Skin epidermis (tissue), 12 donors: ENCODE measurements around the gene ADAMTS4.

ENCODE experiments used
- H3K27ac ChIP-seq, 21 experiments: fragments of 200-600 bp; sonication (generic) in 11 of 21; one replicate each; pipeline ENCODE4 v1.5.0; 2020; ENCODE audit warnings: mild to moderate bottlenecking in 3 of 21, inconsistent platforms in 2 of 21, moderate library complexity in 2 of 21
- H3K4me3 ChIP-seq, 7 experiments: fragments of 200-600 bp; sonication (generic) in 2 of 7; one replicate each; pipeline ENCODE4 v1.5.0; 2020; ENCODE audit warnings: inconsistent platforms in 2 of 7, mild to moderate bottlenecking in 2 of 7, moderate library complexity in 1 of 7

ADAMTS4 gene

GRCh38 chr1:161198194-161198896 is 509 bp downstream of the ADAMTS4 start:
- Histone ChIP-seq H3K27ac (peak overlapping the region; percentile 2 to 98 (median 94)), H3K4me3 (peak overlapping the region; percentile 26 to 42 (median 37))

GRCh38 chr1:161197560-161198193 is 1.2 kb downstream of the ADAMTS4 start:
- Histone ChIP-seq H3K4me3 (peak overlapping the region; percentile 26 to 42 (median 37)), H3K27ac (peak overlapping the region; percentile 2 to 98 (median 94))

- Histone ChIP-seq H3K4me3 (peak overlapping the region; percentile 26 to 42 (median 37)), H3K27ac (peak overlapping the region in 20 of 21 experiments; percentile 50 to 98 (median 94))
Observed at GRCh38 chr1:161196521-161197451, 2.1 kb downstream of the ADAMTS4 start.

- peak overlapping the region in 17 of 21 experiments; percentile 50 to 98 (median 94) for H3K27ac ChIP-seq
- peak overlapping the region in 5 of 7 experiments; percentile 28 to 42 (median 40) for H3K4me3 ChIP-seq
Observed at GRCh38 chr1:161196111-161196510, 2.7 kb downstream of the ADAMTS4 start.

GRCh38 chr1:161195171-161195570 is 3.7 kb downstream of the ADAMTS4 start:
- H3K4me3 ChIP-seq = no peak overlapping the region
- H3K27ac ChIP-seq = peak overlapping the region in 11 of 21 experiments; percentile 1 to 98 (median 84)

GRCh38 chr1:161193561-161194235 is 5.2 kb downstream of the ADAMTS4 start:
- Histone ChIP-seq H3K4me3 (no peak overlapping the region), H3K27ac (peak overlapping the region in 13 of 21 experiments; percentile 2 to 94 (median 39))

- H3K27ac ChIP-seq = peak overlapping the region in 13 of 21 experiments; percentile 2 to 94 (median 36)
Observed at GRCh38 chr1:161192476-161193465, 6.1 kb downstream of the ADAMTS4 start.

GRCh38 chr1:161191971-161192370 is 6.9 kb downstream of the ADAMTS4 start:
- Histone ChIP-seq H3K27ac (peak overlapping the region in 3 of 21 experiments; percentile 10 to 53 (median 15)), H3K4me3 (no peak overlapping the region)

More at GRCh38 chr1:161192476-161193465, 6.1 kb downstream of the ADAMTS4 start:
- no peak overlapping the region for H3K4me3 ChIP-seq

GRCh38 chr1:161190962-161191521 is 7.8 kb downstream of the ADAMTS4 start:
- Histone ChIP-seq H3K27ac (peak overlapping the region in 9 of 21 experiments; percentile 14 to 62 (median 23)), H3K4me3 (no peak overlapping the region)

- H3K27ac ChIP-seq = peak overlapping the region in 5 of 21 experiments; percentile 3 to 94 (median 31)
- no peak overlapping the region for H3K4me3 ChIP-seq
Observed at GRCh38 chr1:161189036-161189435, 9.8 kb downstream of the ADAMTS4 start.

GRCh38 chr1:161188381-161188780 is 10.5 kb downstream of the ADAMTS4 start:
- H3K4me3 ChIP-seq = no peak overlapping the region
- peak overlapping the region in 5 of 21 experiments; percentile 27 to 94 (median 46) for H3K27ac ChIP-seq

- Histone ChIP-seq H3K4me3 (no peak overlapping the region), H3K27ac (peak overlapping the region in 15 of 21 experiments; percentile 4 to 98 (median 80))
Observed at GRCh38 chr1:161187311-161187710, 11.5 kb downstream of the ADAMTS4 start.

GRCh38 chr1:161185732-161186311 is 13.0 kb downstream of the ADAMTS4 start:
- Histone ChIP-seq H3K4me3 (no peak overlapping the region), H3K27ac (peak overlapping the region in 20 of 21 experiments; percentile 48 to 98 (median 78))

GRCh38 chr1:161185282-161185682 is 13.6 kb downstream of the ADAMTS4 start:
- Histone ChIP-seq H3K27ac (peak overlapping the region in 19 of 21 experiments; percentile 53 to 98 (median 79)), H3K4me3 (no peak overlapping the region)

GRCh38 chr1:161182214-161182613 is 16.6 kb downstream of the ADAMTS4 start:
- H3K27ac ChIP-seq = peak overlapping the region in 19 of 21 experiments; percentile 30 to 98 (median 74)
- H3K4me3 ChIP-seq = no peak overlapping the region

- Histone ChIP-seq H3K27ac (peak overlapping the region in 4 of 21 experiments; percentile 66 to 95 (median 92)), H3K4me3 (no peak overlapping the region)
Observed at GRCh38 chr1:161180639-161181038, 18.2 kb downstream of the ADAMTS4 start.

GRCh38 chr1:161179698-161180097 is 19.2 kb downstream of the ADAMTS4 start:
- no peak overlapping the region for H3K4me3 ChIP-seq
- H3K27ac ChIP-seq = peak overlapping the region in 5 of 21 experiments; percentile 7 to 95 (median 13)
